Suppressor macrophage treated with lipopolysaccharide for 4 hours (primary cell): ENCODE measurements around the gene MAD1L1.

Experiments
- DNase-seq: peaks from one replicate; pipeline ENCODE4 v3.0.0-alpha.2; 2020

Gene MAD1L1

DNA sequence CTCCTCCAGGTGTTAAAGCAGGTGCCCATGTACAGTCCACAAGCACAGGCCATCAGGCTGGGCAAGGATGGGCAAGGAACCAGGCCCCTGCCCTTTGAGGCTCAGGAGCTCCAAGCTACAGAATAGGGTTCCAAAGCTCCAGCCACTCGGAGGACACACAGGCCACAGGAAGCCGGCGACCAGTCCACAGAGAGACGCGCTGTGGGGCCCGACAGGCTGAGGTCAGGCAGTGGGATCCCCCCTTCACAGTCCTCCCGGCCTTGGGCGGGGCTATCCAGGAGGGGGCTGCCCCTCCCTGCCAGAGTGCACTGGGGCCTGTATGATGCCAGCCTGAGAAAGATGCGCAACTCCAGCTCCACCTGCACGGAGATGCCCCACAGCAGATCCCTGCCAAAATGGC, 34.0 kb downstream of the MAD1L1 start:
- no peak for DNase-seq

GRCh38 chr7:2198206-2198605, 34.5 kb downstream of the MAD1L1 start:
- DNase-seq: no peak

- DNase-seq: no peak
These were observed 35.1 kb downstream of the MAD1L1 start for GRCh38 chr7:2197436-2198155.

DNA sequence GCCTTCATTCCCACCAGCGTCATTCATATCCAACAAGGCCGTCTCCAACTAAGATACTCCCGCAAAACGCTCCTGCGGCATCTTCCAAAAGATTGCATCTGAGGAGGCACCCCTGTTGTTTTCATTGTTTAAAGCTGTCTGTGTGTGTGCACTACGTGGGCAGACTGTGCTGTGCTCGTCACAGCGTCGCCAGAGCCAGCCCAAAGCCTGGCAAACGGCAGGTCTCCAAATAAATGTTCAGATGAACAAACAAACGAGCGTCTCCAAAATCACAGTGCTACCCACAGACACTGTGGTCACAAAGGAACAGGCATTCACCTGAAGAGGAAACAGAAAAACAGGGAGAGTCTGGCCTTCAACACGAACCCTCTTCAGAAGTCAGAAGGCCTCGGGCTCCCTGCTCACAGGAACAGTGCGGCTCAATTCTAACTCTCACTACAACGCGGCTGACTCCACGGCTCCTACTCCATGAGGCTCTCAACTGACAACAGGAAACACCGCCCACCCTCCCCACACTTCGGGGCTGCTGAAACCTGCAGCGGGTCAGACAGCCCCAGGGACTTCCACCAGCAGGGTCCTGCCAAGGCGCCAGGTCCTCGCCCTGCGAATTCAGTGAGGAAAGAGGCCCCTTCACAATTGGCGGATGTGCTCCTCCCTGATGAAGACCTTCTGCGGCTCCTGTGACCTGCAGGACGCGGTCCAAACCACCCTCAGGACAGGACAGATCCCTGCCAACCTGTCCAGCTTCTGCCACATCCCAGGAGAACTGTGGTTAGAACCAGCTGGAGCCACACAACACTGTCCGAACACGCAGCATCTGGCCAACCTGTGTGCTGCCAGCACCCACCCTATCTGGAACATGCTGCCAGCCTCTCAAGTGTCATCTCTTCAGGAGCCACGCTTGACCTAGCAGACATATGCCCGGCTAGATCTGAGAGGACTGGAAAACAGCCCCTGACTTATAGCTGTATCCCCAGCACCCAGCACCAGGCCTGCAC, 36.1 kb downstream of the MAD1L1 start:
- DNase-seq: no peak

GRCh38 chr7:2195400-2196246, 37.1 kb downstream of the MAD1L1 start:
- no peak for DNase-seq

DNA sequence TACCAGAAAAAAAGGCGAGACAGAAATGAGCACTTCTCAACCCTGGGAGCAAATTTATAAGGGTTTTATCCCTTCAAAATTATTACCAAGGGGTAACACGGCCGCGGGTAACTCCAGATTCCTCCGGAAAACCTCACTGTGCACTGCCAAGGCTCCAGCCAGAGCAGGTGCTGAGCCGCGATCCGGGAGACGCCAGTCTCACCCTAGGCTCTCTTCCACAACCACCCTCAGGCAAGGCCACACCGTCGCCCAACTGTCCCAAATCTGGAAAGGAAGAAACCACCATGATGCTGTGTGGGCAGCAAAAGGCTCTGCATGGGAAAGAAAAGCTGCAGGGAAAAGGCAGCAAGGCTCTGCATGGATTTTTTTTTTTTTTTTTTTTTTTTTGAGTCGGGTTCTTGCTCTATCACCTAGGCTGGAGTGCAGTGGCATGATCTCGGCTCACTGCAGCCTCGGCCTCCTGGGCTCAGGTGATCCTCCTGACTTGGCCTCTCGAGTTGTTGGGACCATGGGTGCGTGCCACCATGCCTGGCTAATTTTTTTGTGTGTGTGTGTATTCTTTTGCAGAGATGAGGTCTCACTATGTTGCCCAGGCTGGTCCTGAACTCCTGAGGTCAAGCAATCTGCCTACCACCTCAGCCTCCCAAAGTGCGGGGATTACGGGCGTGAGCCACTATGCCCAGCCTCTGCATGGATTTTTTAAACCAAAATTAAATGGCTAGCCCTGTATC, 39.0 kb downstream of the MAD1L1 start:
- no peak for DNase-seq

DNA sequence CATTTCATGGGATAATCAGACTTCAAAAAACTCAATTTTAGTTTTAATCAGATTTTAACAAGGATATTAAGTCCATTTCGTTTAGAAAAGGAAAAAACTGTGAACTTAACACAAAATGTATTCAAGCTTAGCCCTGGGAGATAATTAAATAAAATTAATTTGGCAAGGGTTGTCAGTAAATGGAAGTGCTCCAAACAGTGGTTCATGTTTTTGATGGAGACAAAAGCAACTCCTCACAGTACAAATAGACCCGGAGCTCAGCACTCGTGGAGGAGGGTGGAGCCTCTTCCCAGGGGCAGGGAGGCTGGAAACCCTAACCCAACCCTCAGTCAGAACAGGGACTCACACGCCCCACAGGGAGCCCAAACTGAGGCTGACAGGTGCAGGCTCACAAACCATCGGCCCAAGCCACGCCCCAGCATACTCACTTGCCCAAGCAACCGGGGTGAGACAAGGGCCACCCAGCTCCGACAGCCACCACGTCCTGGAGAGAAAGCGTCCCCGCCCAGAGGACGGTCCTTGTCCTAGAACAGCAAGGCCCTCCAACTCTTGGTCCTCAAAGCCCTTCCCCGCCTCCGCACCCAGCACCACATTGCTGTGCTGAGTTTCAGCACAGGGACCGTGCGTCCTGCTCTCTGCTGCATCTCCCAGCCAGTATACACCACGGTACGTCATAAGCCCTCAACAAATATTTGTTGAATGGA, 39.8 kb downstream of the MAD1L1 start:
- DNase-seq: no peak

DNA sequence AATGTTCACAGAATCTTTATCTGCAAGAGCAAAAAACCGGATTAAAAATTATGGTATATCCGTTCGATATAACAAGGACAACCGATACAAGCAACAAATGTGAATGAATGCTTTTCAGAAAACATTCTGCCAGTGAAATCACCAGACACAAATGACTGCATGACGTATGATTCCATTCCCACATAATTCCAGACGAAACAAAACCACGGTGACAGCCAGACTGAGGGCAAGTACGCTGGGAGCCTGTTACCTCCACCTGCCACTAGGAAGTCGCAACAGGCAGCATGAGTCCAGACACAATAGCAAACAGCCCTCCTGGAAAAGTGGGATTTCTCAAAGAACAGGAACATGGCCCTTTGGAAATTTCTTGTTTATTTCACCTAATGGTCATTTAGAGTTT, 41.7 kb downstream of the MAD1L1 start:
- no peak for DNase-seq

GRCh38 chr7:2190531-2190930, 42.2 kb downstream of the MAD1L1 start:
- no peak for DNase-seq

- DNase-seq: no peak
These were observed 46.6 kb downstream of the MAD1L1 start for GRCh38 chr7:2186166-2186565.

DNA sequence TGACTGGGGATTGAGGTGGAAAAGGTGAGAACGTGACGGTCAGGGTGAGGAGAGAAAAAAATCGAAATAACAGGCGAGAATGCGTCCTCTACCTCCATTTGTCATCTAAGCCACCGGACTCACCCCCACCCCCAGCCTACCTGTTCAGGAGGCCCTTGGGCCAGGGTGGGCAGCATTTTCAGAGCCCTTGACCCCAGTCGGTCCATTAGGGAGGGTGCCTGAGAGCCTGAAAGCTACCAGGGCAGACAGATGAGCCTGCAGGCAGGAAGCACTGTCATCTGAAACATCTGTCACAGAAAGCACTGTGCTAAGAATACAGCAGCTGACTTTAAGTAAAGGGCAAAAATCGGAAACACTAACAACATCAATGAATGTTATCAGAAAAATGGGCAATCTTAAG, 47.0 kb downstream of the MAD1L1 start:
- DNase-seq: no peak

GRCh38 chr7:2182461-2182860, 50.3 kb downstream of the MAD1L1 start:
- peak; percentile 9 for DNase-seq

GRCh38 chr7:2181077-2181854, 51.5 kb downstream of the MAD1L1 start:
- no peak for DNase-seq

- DNase-seq: no peak
These were observed 52.7 kb downstream of the MAD1L1 start for GRCh38 chr7:2180081-2180480.

GRCh38 chr7:2175514-2175913, 57.2 kb downstream of the MAD1L1 start:
- DNase-seq: no peak

DNA sequence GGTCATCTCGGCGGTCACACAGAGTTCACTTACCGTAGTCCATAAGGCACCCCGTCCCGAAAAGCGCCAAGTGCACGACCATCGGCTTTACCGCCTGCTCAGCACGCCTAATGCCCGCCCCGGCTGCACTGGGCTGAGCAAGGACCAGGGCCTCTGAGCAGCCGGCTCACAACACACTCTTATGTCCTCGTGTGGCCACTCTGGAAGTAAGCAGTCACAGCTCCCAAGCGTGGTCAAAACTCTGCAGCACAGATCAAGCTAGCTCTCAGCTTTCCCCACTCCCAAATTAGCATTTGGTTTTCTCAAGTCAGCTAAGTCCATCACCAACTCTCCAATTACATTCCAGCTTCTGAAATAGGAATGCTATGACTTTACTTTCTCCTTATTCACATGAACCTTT, 57.7 kb downstream of the MAD1L1 start:
- no peak for DNase-seq

GRCh38 chr7:2173189-2173827, 59.4 kb downstream of the MAD1L1 start:
- DNase-seq: no peak

- DNase-seq: no peak
These were observed 60.2 kb downstream of the MAD1L1 start for GRCh38 chr7:2172311-2173188.

DNA sequence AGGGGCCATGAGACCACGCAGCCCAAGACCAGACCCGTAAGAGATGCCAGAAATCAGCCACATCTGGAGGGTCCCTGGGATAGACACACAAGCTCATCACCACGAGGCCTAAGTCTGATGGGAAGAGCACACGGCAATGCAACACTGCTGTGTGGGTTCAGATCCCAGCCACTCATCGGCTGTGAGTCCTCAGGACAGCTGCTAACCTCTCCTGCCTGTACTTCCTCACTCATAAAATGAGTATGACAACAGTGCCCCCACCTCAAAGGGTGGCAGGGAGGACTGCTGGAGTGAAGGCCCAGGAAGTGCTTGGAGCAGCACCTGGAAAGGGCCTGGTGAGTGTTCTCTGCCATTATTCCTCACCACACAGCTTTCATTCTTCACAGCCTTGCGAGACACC, 60.9 kb downstream of the MAD1L1 start:
- no peak for DNase-seq
